Measurements from ENCODE around the gene CCNJL.
"Not testable (repeated sequence)": the region's sequence is repeated elsewhere in the genome, so short reads cannot be mapped to it uniquely, and the experiment has no call there.

The CCNJL gene

GRCh38 chr5:160260006-160260775 lies 52.2 kb downstream of the CCNJL start:
- no peak for DNase-seq

- no peak for DNase-seq
Measured at GRCh38 chr5:160259341-160259740, 53.0 kb downstream of the CCNJL start.

GRCh38 chr5:160254706-160255105 lies 57.7 kb downstream of the CCNJL start:
- DNase-seq = no peak

GRCh38 chr5:160253441-160253840 lies 58.9 kb downstream of the CCNJL start:
- DNase-seq = no peak

GRCh38 chr5:160252916-160253315 lies 59.4 kb downstream of the CCNJL start:
- DNase-seq = no peak

GRCh38 chr5:160251406-160252155 lies 60.8 kb downstream of the CCNJL start:
- no peak for DNase-seq

- DNase-seq = no peak
Measured at GRCh38 chr5:160250826-160251225, 61.5 kb downstream of the CCNJL start.

- no peak for DNase-seq
Measured at GRCh38 chr5:160250226-160250625, 62.1 kb downstream of the CCNJL start.

- DNase-seq = not testable (repeated sequence)
Measured at GRCh38 chr5:160249570-160249969, 62.8 kb downstream of the CCNJL start.

GRCh38 chr5:160245506-160246086 lies 66.8 kb downstream of the CCNJL start:
- no peak for DNase-seq

GRCh38 chr5:160242145-160242544 lies 70.2 kb downstream of the CCNJL start:
- DNase-seq = no peak

GRCh38 chr5:160240350-160240749 lies 72.0 kb downstream of the CCNJL start:
- no peak for DNase-seq

- DNase-seq = no peak
Measured at GRCh38 chr5:160237571-160238093, 74.7 kb downstream of the CCNJL start.

- no peak for DNase-seq
Measured at GRCh38 chr5:160235731-160236130, 76.6 kb downstream of the CCNJL start.

- no peak for DNase-seq
Measured at GRCh38 chr5:160233215-160233614, 79.1 kb downstream of the CCNJL start.

- no peak for DNase-seq
Measured at GRCh38 chr5:160231783-160232342, 80.5 kb downstream of the CCNJL start.

GRCh38 chr5:160230686-160231527 lies 81.5 kb downstream of the CCNJL start:
- DNase-seq = no peak

GRCh38 chr5:160229190-160229742 lies 83.1 kb downstream of the CCNJL start, which contains the start of gene FABP6:
TSS of gene FABP6 (plus strand) at chr5:160229506. CDS start at chr5:160229558, 52 bp downstream.
- DNase-seq = no peak

GRCh38 chr5:160227012-160227411 lies 85.4 kb downstream of the CCNJL start:
- no peak for DNase-seq

GRCh38 chr5:160221082-160221481 lies 91.3 kb downstream of the CCNJL start:
- DNase-seq = no peak

GRCh38 chr5:160219356-160219755 lies 93.0 kb downstream of the CCNJL start:
- DNase-seq = no peak

- DNase-seq = peak; percentile 70
Measured at GRCh38 chr5:160213537-160213936, 98.8 kb downstream of the CCNJL start.
